ENCODE data around the gene PANX1.

The PANX1 gene

DNA sequence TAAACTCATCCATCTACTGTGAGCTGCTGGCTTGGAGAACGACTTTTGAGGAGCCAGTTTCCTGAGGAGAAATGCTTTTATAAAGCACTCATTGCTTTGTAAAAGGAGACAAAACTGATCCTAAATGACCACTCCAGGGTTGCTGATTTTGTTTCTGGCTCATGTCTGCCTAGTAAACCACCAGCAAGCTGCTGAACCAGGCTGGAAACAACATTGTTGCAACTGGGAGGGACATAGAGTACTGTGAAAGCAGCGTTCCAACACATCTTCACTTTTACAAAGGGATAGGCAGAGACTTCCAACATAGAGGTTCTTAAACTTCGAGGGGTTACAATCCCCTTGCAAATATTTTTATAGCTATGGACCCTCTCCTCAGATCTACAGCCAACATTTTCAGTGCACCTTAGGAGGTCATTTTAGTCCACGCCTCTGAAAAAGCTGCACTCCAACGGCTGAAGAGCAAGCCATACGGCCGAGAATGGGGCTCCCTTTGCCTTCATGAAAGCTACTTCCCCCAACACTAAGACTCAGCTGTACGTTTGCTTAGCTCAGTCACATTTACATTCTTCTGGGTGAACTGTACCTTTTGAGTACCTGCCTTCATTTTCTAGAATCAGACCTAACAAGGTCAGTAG is 54.7 kb downstream of the PANX1 start:
- in situ Hi-C loops (cut with HindIII; ENCODE audit: low sequenced_read_pairs) = loop anchor here (25.0 kb wide), 1 partner anchor 254 kb away; no protein-coding TSS in a partner anchor

DNA sequence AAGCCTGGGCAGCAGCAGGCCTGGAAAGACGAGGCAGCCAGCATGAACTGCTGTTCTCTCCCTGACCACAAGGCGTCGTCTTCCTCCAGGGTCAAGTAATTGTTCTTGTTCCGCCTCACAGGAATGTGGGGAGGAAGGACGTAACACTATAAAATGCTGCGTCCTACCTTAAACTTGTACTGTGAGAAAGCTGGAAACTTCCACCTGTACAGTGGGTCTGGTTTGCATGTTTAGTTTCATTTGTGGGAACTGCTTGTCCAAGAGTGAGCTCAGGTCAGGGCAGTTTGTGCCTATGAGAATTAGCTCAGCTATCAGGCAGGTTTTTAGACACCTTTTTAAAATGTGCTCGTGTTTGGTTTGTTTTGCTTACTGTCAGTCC is 55.2 kb downstream of the PANX1 start:
- in situ Hi-C loops (cut with HindIII; ENCODE audit: low sequenced_read_pairs) = loop anchor here (25.0 kb wide), 1 partner anchor 253 kb away; no protein-coding TSS in a partner anchor

DNA sequence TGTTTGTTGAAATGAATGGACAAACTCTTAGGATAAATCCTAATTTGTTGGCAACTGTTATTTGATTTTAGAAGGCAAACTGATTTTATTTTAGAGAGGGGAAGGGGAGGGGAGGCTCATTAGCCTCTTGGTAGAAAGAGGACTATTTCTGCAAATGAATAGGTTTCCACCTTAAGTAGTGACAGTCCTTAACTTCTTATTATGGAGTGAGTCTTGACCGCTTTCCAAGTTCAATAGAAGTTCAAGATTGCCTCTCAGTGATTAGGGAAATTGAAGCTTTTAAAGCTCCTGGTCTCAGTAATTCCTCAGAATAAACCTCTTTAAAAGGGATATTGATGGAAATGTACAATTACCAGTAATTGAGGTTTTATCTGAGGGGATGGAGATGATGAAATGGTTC is 55.7 kb downstream of the PANX1 start:
- in situ Hi-C loops (cut with HindIII; ENCODE audit: low sequenced_read_pairs) = loop anchor here (25.0 kb wide), 1 partner anchor 253 kb away; no protein-coding TSS in a partner anchor

DNA sequence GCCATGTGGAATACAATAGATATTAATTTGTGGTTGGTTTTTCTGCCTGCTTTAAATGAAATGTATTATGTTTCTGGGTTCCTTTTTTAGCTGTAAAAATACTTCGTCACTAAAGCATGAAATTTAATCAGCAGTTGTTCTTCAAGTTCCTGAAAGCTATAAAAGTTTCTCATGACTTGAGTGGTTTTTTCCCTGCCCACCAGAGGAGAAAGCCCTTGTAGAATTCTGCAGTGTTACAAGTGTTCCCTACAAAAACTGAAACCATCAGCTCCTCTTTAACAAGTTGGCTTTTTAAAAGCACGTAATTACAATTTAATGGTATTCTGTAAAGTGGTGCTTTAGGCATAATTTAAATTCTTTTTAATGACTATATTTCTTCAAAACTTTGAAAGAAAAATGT is 56.2 kb downstream of the PANX1 start:
- in situ Hi-C loops (cut with HindIII; ENCODE audit: low sequenced_read_pairs) = loop anchor here (25.0 kb wide), 1 partner anchor 252 kb away; no protein-coding TSS in a partner anchor

DNA sequence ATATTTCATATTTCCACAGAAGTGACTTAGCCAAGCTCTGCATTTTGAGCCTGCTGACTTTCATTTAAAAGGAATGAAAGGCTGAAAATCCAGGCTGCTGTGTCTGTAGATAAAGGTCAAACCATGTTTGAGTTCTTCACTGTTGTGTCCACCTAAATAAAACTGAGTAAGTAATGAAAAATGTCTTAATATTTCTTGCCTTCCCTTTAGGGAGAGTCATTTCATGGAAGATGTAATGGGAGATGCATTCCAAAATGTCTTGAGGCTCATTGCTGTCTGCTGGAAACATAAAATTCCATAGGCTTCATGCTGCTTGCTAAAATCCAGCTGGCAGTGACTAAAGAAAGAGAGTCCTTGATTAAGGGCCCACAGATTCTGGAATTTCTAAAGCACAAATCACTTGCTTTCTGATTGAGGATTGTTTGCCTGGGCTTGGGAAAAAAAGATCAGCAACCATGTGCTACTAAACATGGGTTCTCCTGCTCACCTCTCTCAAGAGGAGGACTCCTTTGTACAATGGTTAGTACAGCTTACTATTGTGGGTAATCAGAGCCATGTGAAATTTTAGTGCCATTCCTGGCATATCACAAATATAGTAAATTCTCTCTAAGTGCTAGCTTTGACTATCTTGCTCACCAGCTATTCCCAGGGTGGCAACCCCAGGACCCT is 56.9 kb downstream of the PANX1 start:
- in situ Hi-C loops (cut with HindIII; ENCODE audit: low sequenced_read_pairs) = loop anchor here (25.0 kb wide), 1 partner anchor 252 kb away; no protein-coding TSS in a partner anchor

DNA sequence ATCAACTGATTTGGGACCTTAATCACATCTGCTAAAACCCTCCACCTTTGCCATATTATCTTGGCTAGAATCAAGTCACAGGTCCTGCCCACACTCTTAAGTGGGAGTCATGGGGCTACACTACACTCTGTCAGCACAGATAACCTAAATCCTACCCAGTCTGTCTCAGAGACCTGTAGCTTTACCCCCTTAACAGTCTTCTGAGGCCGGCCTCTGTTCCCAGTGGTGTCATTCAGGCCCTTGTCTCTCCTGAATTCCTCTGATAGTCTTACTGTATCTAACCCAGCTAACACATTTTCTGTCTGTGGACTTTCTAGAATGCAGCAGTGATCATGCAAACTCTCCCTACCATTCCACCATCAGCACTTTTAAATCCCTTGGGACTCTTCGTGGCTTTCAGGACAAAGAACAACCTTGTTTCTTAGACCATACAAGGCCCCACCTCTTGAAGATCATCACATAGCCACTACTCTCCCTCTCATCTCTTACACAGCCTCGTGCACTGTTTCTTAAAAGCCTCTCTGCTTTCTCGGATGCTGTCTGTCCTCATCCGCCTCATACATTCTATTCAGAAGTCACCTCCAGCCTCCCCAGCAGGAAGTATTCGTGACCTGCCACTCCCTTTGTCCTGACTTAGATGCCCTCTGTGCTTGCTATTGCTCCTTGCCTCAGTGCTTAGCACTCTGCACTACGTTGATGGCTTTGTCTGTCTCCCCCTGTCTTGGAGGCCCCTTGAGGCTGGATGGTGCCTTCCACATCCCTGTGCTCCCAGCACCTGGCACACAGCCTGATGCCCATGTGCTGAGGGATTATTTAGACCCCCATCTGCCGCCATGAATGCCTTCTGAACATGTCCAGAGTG is 57.9 kb downstream of the PANX1 start:
- in situ Hi-C loops (cut with HindIII; ENCODE audit: low sequenced_read_pairs) = loop anchor here (25.0 kb wide), 1 partner anchor 251 kb away; no protein-coding TSS in a partner anchor

DNA sequence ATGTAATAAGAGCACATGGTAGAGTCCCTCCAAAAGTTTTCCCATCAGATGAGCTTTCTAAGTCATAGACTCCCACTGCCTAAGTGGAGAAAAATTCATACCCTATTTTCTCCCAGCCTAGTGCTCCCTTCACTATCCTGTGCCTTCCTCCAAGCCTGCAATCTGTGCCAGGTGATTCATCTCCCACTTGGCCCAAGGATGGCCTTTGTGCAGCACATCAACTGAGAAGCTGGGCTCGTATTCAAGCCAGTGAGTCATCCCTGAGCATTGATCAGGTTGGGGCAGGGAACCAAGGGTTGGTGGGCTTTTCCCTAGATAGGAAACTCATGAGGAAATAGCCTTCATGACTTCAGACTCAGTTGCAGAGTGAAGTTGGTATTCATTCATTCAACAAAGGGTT is 64.6 kb downstream of the PANX1 start:
- in situ Hi-C loops (cut with HindIII; ENCODE audit: low sequenced_read_pairs) = loop anchor here (25.0 kb wide), 1 partner anchor 244 kb away; no protein-coding TSS in a partner anchor

DNA sequence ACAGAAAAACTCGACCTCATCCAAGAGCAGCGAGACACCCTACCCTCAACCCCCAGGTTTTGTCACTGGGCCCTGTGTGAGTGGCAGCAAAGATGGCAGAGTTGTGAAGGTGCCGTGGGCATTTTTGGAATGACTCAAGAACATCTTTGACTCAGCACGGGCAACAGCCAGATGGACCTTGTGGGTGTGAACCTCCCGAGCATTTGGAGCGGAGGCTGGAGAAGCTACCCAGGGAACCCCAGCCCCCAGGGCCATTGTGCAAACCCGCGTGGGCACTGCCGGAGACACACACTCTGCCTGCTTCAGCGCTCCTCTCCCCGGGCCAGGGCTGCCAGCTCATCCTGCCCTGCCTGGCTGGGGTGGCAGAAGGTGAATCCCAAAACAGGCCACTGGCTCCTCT is 66.1 kb downstream of the PANX1 start:
- in situ Hi-C loops (cut with HindIII; ENCODE audit: low sequenced_read_pairs) = loop anchor here (25.0 kb wide), 1 partner anchor 243 kb away; no protein-coding TSS in a partner anchor

DNA sequence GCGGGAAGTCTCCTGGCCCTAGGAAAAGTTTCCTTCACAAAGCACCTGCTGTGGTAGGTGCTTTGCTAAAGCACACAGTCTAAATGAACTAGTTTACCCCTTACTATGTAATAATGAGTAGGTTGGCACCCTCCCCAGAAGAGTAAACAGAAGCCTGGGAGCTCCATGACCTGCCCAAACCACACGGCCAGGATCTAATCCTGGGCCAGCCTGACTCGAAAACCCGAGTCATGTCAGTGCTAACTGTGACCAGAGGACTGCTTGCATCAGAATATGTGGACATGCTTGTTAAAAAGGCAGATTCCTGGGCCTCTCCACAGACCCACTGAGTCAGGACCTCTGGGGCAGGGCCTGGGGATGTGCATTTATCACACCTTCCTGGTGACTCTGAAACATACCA is 67.7 kb downstream of the PANX1 start:
- in situ Hi-C loops (cut with HindIII; ENCODE audit: low sequenced_read_pairs) = loop anchor here (25.0 kb wide), 1 partner anchor 241 kb away; no protein-coding TSS in a partner anchor

DNA sequence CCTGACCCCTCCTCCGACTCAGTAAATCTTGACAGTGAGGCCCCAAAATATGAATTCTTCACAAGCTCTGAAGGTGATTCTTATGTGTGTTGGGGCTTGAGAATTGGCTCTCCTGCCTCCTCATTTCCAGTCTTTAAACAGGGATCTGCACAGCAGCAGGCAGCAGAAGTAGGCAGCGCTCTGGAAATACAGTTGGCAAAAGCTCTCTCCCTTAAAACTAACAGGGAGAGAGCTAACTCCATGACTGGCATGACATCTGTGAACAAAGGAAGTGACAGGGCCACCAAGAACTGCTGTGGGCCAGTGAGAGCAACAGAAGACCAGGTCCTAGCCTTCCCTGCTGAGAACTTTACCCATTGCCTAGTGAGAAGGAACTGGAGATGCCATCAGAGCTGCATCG is 70.1 kb downstream of the PANX1 start:
- in situ Hi-C loops (cut with HindIII; ENCODE audit: low sequenced_read_pairs) = loop anchor here (25.0 kb wide), 1 partner anchor 239 kb away; no protein-coding TSS in a partner anchor

DNA sequence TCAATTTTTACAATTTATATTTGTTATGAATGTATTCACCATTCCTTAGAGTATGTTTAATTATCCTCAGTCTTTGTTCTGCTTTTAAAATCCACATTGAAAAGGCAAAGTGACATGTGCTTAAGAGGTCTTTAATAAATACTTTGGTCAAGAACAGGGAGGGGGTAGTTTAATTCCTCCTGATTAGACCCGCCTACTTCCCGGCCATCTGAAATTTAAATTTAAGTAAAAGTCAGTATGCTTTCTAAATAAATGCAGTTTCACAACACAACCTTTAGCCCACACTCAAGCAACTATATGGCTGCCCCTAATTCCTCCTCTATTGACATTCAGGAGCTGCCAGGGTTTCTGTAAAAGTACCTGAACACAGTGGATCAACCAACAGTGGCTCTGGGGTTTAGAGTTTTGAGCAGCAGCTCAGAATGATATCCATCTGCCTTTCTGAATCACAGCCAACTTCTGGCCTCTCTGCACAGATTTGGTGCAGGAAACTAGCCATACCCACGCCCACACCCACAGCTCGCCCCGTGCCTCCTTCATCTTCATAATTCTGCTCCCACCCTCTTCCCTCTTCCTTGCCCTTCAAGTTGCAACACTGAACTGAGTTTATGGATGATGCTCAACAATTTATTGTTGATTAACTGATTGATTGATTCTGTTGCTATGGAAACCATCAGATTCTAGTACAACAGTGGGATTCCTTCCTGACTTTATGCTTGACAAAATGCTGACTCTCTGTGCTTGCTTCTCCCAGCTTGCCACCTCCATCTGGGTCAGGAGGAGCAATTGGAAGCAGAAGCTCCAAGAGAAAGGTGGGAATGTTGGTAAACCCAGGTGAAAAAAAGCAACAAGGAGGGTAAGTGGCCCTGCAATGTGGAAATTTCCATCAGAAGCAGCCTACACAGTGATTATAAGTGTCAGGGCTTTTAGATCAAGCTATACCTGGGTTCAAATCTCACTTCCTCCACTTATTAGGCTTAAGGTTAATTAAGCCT is 70.8 kb downstream of the PANX1 start:
- in situ Hi-C loops (cut with HindIII; ENCODE audit: low sequenced_read_pairs) = loop anchor here (25.0 kb wide), 1 partner anchor 238 kb away; no protein-coding TSS in a partner anchor

DNA sequence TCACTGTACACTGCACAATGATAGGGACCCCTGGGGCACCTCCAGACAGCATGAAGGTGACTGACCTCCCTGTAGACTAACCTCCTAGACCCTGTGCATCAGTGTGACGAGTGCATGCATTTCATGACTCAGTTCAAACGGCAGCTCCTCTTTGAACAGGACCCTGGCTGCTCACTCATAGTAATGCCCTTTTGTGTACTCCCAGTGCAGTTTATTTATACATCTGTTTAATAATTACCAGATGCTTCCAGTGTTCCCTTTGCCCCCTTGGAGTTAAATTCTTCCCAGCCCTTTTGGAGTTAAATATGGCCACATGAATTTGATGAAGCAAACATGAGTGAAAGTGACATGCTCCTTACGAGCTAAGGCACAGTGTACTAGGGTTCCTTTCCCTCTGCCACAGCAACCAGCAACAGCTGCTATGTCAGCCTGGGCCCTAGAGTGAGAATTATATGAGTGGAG is 72.4 kb downstream of the PANX1 start:
- in situ Hi-C loops (cut with HindIII; ENCODE audit: low sequenced_read_pairs) = no loop called here

DNA sequence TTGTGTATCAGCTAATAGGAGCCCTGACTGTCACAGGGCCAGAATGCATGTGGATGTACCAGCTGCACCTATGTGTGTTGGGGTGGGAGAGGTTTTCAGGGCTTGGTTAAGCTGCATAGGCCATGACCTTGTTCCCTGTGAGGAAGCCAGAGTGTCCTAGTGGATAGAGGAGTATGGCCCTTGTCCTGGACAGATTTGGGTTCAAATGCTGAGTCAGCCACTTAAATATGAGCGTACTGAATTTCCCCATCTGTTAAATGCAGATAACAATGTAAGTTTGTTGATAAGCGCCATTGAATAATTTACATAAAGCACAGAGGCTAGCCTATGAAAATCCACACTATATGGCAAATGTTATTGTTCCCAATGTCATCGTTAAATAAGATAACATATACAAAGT is 74.4 kb downstream of the PANX1 start:
- in situ Hi-C loops (cut with HindIII; ENCODE audit: low sequenced_read_pairs) = no loop called here

DNA sequence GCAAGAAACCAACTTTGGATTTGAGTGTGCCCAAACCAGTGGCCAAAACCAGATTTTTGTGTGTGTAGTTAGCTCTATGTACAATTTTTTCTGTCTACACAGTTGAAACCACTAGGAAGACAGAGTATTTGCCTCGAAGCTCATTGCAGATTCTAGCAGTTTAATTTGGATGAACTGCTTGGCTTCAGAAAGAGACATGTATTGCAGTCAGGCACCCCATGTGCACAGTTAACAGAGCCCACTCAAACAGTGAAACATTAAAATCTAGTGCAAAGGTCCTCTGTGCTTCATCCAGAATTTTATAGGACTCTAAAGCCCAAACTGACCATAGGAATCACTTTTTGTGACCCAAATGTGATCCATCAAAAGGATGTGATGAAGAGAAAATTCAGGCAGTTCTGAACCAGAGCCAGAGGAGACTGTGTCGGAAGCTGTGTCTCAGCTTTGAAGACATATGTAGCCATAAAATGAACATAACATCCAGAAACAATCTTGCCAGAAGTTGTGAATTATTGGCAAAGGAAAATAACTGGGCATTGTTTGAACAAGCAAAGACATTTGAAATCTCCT is 82.7 kb downstream of the PANX1 start:
- in situ Hi-C loops (cut with HindIII; ENCODE audit: low sequenced_read_pairs) = no loop called here

DNA sequence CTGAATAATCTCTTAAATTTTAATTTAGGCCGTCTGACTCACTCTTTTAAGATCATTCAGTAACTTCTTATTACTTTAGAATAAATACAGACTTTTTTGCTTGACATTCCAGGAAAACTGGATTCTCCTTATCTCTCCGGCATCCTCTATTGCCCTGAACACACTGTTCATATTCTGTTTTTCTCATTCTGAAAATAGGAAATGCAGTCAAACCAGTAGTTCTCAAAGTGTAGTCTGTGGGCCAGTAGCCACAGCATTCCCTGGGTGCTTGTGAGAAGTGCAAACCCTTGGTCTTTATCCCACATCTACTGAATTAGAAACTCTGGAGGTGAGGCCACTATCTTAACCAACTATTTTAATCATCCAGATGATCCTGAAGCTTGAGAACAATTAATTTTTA is 84.3 kb downstream of the PANX1 start:
- in situ Hi-C loops (cut with HindIII; ENCODE audit: low sequenced_read_pairs) = no loop called here

DNA sequence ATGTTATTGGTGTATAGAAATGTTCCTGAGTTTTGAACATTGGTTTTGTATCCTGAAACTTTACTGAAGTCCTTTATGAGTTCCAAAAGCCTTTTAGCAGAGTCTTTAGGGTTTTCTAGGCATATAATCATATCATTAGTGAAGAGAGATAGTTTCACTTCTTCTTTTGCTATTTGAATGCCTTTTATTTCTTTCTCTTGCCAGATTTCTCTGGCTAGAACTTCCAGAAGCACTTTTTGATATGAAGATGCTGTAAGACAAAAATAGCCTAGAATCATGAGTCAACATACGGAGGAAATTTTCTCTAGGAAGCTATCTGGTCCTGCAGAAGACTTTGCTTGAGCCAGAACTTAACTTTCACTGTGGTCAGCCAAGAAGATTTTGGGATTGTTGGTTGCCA is 89.1 kb downstream of the PANX1 start:
- in situ Hi-C loops (cut with HindIII; ENCODE audit: low sequenced_read_pairs) = no loop called here

DNA sequence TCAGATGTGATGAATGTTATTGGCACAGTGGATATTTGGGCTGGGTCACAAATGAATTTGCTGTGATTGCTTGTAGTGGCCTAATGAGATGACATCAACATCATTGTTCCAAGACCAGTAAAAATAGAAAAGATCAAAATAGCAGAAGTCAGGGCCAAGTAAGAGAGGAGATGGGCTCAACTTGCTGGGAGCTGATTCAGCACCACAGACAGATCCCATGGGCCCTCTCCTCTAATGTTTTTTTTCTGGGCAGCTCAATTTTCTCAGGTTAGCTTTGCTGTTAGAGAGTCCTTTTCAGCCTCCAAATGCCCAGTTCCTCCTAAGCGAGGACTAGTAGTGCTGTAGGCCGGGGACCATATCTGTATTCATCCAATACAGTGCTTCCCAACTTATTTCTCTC is 89.7 kb downstream of the PANX1 start:
- in situ Hi-C loops (cut with HindIII; ENCODE audit: low sequenced_read_pairs) = no loop called here

DNA sequence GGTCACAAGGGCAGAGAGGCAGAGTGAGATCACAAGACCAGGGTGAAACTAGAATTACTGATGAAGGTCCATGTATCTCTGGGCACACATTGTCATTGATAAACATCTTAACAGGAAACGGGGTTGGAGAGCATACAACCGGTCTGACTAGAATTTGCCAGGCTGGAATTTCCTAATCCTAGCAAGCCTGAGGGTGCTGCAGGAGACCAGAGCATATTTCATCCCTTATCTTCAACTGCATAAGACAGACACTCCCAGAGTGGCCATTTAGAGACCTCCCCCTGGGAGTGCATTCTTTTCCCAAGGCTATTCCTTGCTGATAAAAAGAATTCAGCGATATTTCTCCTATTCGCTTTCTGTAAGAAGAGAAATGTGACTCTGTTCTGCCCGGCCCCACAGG is 91.1 kb downstream of the PANX1 start:
- in situ Hi-C loops (cut with HindIII; ENCODE audit: low sequenced_read_pairs) = no loop called here

DNA sequence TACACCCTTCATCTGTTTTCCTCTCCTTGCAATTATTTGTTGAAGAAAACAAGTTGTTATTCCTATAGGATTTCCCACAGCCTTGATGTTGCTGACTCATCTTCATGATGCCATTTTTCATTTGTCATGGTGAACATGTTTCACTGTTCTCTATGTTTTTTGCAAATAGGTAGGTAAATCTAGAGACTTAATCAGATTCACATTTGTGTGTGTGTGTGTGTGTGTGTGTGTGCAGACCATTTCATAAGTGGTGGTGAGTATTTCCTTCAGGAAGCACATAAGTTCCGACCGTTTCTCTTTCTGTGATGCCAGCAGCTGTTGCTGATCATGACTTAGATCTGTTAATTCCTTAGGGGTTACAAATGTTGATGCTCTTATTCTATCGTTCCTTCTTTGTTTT is 95.4 kb downstream of the PANX1 start:
- in situ Hi-C loops (cut with HindIII; ENCODE audit: low sequenced_read_pairs) = no loop called here
